HS-27A (cell line): ENCODE results near the gene UCK1.

ENCODE experiments used
- DNase-seq: peaks from one replicate; pipeline ENCODE4 v3.0.0-alpha.2; 2012; ENCODE audit warnings: low read depth, missing footprints

Gene UCK1

DNA sequence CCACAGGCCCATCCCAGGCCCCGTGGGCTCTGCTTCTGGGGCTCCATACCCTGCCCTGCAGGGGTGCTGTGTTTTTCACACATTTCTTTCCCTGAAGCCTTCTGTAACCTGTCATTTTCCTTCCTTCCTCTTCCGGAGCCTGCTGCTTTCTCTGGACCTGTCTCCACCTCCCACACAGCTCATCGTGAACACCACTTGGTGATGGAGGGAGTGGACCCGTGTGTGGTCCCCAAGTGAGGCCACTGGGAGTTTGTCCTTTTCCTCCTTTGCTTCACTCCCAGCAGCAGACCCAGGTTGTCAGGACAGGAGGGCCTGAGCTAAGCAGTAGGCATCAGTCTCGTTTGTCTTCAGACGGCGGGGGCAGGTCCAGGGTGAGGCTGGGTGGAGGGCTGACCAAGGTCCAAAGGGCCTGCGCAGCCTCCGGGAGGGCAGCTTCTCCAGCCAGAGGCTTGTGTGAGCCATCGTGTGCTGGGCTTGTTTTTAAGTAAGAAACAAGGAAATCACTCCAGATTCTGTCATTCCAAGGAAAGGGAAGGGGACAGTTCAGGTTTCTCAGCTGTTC, 34.1 kb downstream of the UCK1 start:
- DNase-seq = no peak

DNA sequence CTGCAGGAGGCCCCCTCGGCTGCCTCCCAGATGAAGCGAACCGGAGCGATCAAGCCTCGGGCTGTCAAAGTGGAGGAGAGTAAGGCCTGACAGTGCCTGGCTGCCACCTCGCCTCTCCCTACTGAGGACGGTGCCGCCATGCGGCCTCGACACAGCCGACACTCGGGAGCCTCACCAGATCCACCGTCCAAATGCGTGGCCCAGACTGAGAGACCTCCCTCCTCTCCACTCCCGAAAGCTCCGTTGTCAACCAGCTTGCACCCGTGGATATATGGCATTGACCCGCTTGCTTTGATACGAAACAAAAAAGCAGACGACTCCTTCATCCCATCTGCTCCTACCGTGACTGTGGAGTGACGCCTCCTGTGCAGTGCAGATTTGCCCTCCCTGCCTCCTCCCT, 35.3 kb downstream of the UCK1 start:
- no peak for DNase-seq

DNA sequence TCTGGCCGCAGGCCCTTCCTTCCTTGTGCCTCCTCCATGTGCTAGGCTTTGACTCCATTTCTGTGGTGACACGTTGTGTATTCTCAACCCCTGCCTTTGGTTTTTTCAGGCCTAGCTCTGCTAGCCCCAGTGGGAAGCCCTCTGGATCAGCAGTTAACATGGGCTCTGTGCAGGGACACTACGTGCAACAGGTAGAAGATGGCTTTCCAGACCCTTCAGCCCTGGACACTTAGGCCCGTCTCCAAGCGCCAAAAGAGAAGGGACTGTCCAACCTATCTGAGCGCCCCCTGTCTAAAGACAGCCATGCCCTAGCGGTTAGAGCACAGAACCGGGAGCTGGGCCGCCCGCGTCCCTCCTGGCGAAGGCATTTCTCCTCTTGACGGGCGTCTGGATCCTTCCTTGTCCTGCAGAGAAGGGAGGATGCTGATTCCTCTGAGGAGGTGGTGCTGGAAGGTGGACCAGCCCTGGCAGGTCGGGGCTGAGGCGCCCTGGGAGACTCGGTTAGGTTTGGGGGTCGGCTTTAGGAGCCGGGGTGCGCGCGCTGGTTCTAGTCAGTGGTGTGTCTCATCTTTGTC, 36.7 kb downstream of the UCK1 start:
- no peak for DNase-seq

DNA sequence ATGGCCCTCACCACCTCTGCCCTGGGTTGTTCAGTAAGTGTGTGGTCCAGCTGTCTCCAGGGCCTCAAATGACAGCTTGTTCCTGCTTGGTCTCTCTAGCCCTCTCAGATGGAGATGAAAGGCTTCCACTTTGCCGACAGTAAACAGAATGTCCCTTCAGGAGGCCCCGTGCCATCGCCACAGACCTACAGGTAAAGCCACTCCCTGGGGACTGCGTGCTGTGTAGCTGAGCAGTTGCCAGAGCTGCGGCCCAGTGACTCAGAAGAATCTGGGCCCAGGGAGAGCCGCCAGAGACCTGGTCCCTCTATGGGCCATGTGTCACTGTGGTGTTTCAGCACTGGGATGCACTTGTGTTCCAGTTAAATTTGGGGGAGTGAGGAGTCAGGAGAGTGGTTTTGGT, 39.0 kb downstream of the UCK1 start:
- no peak for DNase-seq

DNA sequence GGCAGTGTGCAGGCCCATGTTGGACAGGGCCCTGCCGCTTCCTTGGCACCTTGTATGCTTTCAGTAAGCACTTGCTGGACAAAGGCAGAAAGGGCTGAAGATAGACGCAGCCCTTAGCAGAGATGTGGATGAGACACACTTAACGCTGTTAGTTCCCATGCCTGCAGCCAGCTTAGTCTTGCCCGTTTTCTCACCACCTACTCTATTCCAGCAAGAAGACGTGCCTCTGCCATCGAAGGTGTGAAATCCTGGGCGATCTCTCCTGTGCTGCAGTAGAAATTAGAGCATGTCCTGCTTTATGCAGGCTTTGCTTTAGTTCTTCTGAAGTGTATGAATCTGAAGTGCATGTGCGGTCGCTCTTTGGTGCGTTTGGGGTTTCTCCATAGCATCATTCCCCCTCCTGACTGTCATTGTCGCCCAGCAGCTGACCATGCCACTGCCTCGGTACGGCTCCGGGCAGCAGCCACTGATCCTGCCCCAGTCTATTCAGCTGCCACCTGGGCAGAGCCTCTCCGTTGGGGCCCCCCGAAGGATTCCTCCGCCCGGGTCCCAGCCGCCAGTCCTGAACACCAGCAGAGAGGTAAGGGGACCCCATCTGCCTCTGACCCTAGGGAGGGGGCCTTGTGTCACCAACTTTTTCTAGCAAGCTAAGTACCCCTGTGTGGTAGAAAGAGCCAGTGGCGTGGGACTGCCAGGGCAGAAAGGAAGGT, 39.9 kb downstream of the UCK1 start:
- DNase-seq = no peak

DNA sequence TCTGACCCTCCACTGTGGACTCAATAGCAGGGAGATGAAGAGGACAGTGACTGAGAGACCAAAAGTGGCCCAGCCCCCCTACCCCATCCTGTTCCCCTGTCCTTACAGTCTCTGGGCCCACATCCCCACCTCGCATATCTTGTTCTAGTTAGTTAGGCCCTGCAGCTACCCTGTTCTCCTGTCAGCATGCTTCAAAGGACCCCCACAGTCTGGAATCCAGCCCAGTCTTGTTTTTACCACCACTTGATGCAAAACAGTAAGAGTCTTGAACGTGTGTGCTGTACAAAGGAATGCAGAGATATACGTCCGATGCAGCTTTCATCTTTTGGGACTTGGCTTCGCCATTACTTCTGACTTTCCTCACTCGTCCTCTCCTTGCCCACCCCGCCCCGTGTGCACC, 40.5 kb downstream of the UCK1 start:
- DNase-seq = no peak

DNA sequence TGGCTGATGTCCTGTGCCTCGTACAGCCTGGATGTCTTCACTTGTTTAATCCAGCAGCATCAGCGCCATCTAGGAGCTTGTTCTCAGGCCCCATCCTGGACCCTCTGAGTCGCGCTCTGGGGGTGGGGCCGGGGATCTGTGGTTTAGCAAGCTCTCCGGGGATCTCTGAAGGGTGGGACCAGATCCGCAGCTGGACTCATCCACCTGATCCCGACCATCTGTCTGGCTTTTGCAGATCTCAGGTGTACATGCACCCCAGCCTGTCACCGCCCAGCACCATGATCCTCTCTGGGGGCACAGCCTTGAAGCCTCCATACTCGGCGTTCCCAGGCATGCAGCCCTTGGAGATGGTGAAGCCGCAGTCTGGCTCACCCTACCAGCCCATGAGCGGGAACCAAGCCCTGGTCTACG, 43.4 kb downstream of the UCK1 start:
- no peak for DNase-seq

DNA sequence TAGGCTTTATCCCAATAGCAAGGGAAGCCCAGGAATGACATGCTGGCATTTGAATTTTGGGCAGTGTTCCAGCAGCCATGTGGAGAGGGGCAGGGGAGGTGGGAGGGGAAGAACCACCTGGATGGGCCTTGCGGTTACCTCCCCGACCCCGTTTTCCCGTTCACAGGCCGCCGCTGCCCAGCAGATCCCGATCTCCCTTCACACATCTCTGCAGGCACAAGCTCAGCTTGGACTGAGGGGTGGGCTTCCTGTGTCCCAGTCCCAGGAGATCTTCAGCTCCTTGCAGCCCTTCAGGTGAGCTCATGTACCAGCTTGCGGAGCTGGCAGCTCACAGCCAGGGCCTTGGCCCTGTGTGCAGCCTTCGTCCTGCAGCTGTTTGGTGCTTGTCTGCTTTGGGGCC, 44.1 kb downstream of the UCK1 start:
- no peak for DNase-seq

DNA sequence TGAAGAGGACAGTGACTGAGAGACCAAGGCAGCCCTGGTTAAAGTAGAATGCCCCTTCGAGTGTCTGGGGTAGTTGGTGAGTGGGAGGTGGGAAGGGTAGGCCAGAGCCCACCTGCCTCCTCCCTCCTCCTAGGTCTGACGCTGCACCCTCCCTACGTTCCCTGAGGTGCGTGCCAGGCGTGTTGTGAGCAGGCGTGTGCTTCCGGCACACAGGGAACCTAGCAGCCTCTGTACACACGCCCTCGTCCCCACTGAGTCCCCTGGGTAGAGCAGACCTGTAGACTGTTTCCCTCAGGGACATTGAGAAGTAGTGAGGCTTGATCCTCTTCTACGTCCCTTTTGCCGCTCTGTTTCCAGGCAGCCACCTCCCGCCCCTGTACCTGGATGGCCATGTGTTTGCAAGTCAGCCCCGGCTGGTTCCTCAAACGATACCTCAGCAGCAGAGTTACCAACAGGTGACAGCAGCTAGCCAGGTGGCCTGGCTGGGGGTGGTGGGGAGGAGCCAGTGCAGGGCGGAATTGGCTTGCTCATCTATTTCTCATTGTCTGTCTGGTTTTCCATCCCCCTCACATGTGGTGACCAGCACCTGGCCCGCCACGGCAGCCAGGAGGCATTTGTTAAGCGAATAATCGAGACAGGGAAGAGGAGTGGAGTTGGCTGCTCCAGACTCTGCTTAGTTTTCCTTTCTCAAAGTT, 45.2 kb downstream of the UCK1 start:
- no peak for DNase-seq

DNA sequence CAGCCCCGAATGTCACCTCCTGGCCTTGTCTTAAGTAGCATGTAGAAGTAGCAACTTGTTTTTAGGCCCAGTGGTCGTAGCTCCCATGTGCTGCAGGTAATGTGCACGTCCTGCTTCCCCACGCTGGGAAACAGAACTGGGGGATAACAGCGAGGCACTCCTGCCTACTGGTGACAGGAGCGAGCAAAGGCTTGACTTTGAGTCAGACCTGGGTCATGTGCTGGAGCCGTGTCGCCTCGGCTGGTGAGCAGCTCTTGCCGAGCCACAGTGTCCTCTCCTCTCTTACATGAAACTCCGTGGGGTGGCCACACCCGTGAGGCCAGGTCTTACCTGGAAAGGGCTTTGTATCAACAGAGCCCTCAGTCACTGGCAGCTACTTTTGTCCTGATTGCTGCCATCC, 45.9 kb downstream of the UCK1 start:
- no peak for DNase-seq

DNA sequence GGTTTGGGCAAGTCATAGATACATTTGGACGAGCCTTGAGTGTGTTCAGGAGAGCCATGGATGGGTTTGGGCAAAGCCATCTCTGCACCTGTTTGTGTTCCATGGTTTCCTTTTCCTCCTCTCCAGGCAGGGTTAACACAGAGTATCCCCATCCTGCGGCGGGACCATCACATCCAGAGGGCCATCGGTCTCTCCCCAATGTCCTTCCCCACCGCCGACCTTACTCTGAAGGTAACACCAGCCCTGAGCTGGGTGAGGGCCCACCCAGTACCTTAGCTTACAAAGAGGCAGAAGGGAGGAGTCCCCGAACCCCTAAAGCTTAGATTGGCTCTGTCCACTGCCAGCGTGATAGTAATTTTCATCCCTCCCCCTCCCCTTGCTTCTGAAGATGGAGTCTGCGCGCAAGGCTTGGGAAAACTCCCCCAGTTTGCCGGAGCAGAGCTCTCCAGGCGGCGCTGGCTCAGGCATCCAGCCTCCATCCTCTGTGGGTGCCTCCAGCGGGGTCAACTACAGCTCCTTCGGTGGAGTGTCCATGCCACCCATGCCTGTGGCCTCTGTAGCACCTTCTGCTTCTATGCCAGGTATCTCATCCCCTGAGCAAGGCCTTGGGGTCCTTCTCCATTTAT, 46.4 kb downstream of the UCK1 start:
- no peak for DNase-seq

DNA sequence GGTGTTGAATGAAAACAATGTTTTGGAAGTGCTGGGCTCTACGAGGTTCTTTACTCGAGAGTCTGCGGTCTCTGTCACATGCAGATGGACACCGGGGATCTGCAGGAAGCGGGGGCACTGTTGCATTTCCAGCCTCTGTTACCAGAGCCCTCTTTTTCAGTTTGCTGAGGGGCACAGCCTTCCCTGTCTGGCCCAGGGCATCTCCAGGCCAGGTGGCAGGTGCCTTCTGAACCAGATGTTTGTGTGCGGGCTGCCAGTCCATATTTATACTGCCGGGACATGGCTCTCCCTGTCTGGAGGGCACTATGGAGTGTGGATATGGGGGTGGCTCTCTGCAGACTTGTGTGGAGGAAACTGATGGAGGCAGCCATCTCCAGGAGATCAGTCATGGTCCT, 47.0 kb downstream of the UCK1 start:
- DNase-seq = no peak

DNA sequence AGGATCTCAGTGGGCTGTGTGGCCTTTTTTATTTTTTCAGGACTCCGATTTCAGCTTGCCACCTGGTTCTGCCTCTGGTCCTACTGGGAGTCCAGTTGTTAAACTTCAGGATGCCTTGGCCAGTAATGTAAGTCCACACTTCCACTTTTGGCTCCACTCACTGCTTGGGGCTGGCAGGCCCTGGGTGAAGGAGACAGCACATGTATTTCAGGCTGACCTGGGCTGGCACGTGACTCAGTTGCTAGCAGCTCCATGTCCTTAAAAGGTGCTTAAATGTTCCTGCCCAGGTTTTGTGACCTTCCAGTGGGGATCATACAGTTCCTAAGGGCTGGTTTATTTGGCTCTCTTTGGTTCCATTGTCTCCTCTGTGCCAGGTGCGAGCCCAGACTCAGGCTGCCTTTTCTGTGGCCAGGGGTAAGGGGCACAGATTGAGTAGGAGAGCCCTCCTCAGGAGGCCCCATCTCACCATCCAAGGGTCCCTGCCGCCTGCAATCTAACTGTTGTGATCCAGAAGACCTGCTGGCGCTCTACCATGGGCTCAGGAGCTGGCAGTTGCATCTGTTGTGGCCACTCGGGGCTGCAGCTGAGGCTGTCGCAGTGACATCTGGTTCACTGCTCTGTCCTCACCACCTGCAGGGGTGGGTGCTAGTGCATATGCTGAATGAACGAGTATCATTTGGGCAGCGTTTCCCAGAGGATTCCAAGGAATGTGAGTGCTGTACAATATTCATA, 47.6 kb downstream of the UCK1 start:
- no peak for DNase-seq

DNA sequence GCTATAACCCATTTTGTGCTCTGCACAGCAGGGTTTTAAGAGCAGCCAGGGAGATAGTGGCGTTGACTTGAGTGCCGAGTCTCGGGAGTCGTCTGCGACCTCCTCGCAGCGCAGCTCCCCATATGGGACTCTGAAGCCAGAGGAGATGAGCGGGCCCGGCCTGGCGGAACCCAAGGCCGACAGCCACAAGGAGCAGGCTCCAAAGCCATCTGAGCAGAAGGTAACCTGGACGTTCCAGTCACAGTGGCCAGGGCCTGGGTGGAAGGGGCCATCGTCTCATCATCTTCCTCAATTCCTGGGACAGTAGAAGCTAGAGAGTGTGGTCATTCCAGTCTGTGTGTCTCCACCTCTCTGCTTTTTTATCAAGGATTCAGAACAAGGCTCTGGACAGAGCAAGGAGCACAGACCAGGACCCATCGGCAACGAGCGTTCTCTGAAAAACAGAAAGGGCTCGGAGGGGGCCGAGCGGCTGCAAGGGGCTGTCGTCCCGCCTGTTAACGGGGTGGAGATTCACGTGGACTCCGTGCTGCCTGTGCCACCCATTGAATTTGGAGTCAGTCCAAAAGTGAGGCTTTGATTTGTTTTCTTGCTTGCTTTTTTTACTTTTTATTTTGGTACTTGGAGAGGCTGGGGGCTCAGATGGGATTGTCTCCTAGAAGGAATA, 48.6 kb downstream of the UCK1 start:
- no peak for DNase-seq

DNA sequence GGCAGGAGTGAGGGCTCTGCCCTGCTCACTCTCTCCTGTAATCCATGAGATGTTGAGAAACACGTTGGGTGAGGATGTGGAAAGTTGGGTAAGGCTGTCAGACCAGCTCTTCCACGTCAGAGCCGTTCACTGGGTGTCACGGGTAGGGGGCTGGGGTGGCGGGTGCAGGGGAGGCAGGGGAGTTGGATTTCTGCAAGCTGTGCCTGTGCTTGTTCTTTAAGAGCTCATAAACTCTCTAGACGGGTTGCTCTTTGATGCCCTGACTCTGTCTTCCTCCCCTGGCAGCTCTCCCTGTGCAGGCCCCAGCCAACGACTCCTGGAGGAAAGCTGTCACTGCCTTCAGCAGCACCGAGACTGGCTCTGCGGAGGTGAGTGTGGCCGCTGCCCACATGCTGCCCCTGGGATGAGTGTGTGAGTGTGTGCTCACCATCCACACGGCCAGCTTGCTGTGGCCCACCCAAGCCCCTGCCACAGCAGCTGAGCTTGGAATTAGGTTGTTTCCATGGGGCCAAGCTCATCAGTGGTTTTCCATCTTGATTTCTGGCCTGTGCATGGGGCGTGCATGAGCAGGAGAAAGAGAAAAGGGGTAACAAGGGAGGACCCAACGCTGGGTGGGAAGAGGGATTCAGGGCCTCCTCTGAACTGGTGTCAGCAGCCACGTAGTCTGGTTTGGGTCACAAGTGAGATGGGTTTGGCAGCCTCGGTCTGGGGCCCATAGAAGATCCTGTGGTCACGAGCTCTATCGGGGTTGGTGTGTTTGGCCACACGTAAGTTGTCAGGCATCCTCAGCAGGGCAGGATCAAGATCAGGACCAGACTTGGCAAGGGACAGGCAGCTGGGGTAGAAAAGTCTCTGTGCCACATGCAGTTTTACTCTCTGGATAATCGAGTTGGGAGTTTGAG, 49.4 kb downstream of the UCK1 start:
- no peak for DNase-seq

DNA sequence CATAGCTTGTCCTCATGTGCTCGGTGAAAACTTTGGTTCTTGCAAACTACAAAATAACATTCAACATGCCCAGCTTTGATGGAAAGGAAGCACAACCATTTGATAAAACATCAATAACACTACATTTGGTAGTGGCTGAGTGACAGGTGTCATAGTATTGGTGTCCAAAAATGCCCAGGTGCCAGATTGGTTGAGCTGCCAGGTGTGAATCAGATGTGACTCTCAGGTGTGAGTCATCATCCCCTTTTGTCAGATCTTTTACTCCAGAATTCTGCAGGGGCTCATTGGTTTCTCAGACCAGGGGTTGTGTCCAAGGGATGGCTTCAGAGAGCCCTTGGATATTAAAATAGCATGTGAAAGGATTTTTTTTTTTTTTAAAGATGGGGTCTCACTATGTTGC, 50.8 kb downstream of the UCK1 start:
- no peak for DNase-seq

DNA sequence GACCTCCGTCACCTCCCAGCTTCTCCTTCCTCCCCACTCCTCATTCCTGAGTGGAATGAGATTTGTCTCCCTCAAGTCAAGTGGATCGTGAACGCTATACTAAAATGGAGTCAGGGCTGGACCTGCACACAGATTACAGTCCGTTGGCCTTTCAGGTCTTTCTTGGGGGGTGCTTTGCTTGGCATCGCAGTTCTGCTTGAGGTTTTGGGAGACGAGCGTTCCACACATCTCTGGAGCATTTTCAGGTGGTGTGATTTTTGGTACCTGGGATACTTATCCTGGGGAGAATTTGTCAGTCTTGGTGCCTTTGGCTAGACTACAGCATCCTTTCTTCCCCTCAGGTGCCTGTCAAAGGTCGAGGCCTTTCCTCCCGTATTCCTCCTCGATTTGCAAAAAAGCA, 52.2 kb downstream of the UCK1 start:
- DNase-seq = no peak

DNA sequence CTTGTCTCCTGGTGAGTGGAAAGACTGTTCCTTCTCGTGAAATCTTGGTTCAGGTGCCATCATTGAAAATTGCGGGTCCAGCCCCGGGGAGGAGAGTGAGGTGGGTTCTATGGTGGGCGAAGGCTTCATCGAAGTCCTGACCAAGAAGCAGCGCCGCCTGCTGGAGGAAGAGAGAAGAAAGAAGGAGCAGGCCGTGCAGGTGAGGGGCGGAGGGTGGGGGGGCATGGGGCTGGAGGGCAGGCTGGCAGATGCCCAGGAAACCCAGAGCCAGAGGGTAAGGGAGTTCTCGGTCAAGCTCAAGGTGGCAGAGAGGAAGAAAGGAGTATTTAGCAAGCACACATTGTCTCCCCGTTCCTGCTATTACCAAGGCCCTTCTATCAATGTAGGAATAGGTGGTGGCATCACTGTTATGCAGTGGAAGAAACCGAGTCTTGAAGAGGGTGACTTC, 52.6 kb downstream of the UCK1 start:
- DNase-seq = no peak

DNA sequence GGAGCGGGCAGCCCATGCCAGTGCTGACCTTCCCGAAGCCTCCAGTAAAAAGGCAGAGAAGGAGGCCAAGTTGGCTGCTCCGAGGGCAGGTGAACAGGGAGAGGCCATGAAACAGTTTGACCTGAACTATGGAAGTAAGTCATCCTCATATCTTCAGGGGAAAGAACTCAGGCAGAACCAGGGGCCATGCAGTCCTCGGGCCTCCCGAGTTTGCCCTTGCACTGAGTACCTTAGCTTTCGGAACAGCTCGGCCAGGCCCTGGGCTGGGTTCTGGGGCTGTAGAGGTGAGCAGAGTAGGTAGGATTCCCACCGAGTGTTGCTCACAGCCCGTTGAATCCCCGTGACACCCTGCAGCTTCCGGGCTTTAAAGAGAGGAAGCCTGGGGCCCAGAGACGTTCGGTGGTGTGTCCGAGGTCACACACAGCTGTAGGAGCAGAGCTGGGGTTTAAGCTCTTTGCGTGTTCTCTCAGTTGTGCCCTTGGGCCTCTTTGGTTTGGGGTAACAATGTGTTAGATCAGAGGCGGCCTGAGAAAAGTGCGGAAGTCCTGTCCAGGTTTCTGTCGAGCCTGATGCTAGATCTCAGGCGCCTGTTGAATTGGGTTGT, 53.1 kb downstream of the UCK1 start:
- no peak for DNase-seq

DNA sequence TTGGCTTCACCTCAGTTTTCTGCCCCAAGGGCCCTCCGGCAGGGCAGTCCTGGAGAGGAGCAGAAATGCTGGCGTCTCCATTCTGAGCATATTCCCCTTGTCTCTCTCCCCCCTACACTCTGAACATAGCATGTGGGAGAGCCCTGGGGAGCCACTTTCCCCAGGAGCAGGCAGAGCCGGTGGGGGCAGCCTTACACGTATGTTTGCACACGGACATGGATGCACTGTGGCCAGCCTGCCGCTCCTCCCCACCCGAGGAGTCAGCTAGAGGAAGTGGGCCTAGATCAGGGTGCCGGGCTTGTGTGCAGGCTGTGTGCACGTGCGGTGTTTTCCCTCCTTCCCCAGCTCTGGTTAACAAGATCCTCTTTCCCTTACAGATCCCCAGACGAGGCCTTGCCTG, 53.7 kb downstream of the UCK1 start:
- DNase-seq = no peak
